ENCODE measurements around the gene SCAMP5. TPM values are rescaled to one million over a fixed set of nuclear protein-coding genes. Genes with fewer than 3 reads are reported as not detected.

Gene SCAMP5
- total and polyA plus RNA-seq, 2 of the 13 experiments (the other 11 are each of a cell fraction or from before 2014, with no cell fraction given), result 34.3 to 49.0 TPM

- TF ChIP-seq PATZ1 (CRISPR knock-in tag; IDR thresholded peaks at IDR 0.05) (peak; percentile 45; the same call in 1 of the 2 replicates), KLF16 (CRISPR knock-in tag; IDR thresholded peaks at IDR 0.05) (0 out of 4 replicates have a peak, but pooled peaks of 1 of the 2 experiments have one; percentile 34), SALL2 (CRISPR knock-in tag; IDR thresholded peaks at IDR 0.05) (peak; percentile 49; the same call in 1 of the 2 replicates), GABPB1 (CRISPR knock-in tag; IDR thresholded peaks at IDR 0.05) (no peak; the same call in 1 of the 2 replicates), ZSCAN12 (CRISPR knock-in tag; IDR thresholded peaks at IDR 0.05) (no peak), ZNF83 (CRISPR knock-in tag; IDR thresholded peaks at IDR 0.05; ENCODE audit: borderline replicate concordance) (no peak), XBP1 (CRISPR knock-in tag; IDR thresholded peaks at IDR 0.05) (no peak), ZNF350 (CRISPR knock-in tag; IDR thresholded peaks at IDR 0.05; ENCODE audit: borderline replicate concordance, low read depth) (peak; percentile 52; the same call in 1 of the 2 replicates), EP300 (IDR thresholded peaks at IDR 0.05; ENCODE audit: low read depth in 2 of 2, low read length in 2 of 2) (no peak), EP300 (CRISPR knock-in tag; IDR thresholded peaks at IDR 0.05; ENCODE audit: borderline replicate concordance) (0 out of 2 replicates have a peak, but pooled peaks have one; percentile 9), ZNF687 (CRISPR knock-in tag; IDR thresholded peaks at IDR 0.05) (peak; percentile 44), FOXO1 (CRISPR knock-in tag; IDR thresholded peaks at IDR 0.05) (0 out of 2 replicates have a peak, but pooled peaks have one; percentile 28), MIER3 (CRISPR knock-in tag; IDR thresholded peaks at IDR 0.05; ENCODE audit: borderline replicate concordance) (0 out of 2 replicates have a peak, but pooled peaks have one; percentile 29), THAP11 (CRISPR knock-in tag; IDR thresholded peaks at IDR 0.05) (peak; percentile 57; the same call in 1 of the 2 replicates), ZNF17 (CRISPR knock-in tag; IDR thresholded peaks at IDR 0.05) (peak; percentile 78; the same call in 1 of the 2 replicates), USF2 (IDR thresholded peaks at IDR 0.05; ENCODE audit: low read depth, low read length) (0 out of 2 replicates have a peak, but pooled peaks have one; percentile 40), USF2 (CRISPR knock-in tag; IDR thresholded peaks at IDR 0.05; ENCODE audit: borderline replicate concordance) (peak; percentile 24; the same call in 1 of the 2 replicates), ZNF788 (CRISPR knock-in tag; IDR thresholded peaks at IDR 0.05; ENCODE audit: borderline replicate concordance) (0 out of 2 replicates have a peak, but pooled peaks have one; percentile 27), FOXA3 (CRISPR knock-in tag; IDR thresholded peaks at IDR 0.05) (peak; percentile 17; the same call in 1 of the 2 replicates), RFXAP (CRISPR knock-in tag; IDR thresholded peaks at IDR 0.05; ENCODE audit: borderline replicate concordance) (peak; percentile 49; the same call in 1 of the 2 replicates), ZNF772 (CRISPR knock-in tag; IDR thresholded peaks at IDR 0.05) (0 out of 2 replicates have a peak, but pooled peaks have one; percentile 55)
Observed at GRCh38 chr15:75029378-75030022, 34.1 kb downstream of the SCAMP5 start (continued).

All from HepG2 (cell line).